Myocyte (in vitro differentiated cells): ENCODE data around the gene UBP1. TPM values are rescaled to one million over a fixed set of nuclear protein-coding genes. Genes with fewer than 3 reads are reported as not detected.
"Not testable (repeated sequence)": the region's sequence is repeated elsewhere in the genome, so short reads cannot be mapped to it uniquely, and the experiment has no call there.

ENCODE experiments used
- DNase-seq: peaks from one replicate; pipeline ENCODE4 v3.0.0-alpha.2; 2012; ENCODE audit warnings: low read depth
- total RNA-seq: library from RNA; depleted of rRNA; stranded (reverse); fragments of >200 nt; gene quantifications from 2 replicates; pipeline ENCODE4 v1.2.3, GENCODE V29; 2014

UBP1 gene
- total RNA-seq, 1 donor from 2014 or later = 24.3 TPM

DNA sequence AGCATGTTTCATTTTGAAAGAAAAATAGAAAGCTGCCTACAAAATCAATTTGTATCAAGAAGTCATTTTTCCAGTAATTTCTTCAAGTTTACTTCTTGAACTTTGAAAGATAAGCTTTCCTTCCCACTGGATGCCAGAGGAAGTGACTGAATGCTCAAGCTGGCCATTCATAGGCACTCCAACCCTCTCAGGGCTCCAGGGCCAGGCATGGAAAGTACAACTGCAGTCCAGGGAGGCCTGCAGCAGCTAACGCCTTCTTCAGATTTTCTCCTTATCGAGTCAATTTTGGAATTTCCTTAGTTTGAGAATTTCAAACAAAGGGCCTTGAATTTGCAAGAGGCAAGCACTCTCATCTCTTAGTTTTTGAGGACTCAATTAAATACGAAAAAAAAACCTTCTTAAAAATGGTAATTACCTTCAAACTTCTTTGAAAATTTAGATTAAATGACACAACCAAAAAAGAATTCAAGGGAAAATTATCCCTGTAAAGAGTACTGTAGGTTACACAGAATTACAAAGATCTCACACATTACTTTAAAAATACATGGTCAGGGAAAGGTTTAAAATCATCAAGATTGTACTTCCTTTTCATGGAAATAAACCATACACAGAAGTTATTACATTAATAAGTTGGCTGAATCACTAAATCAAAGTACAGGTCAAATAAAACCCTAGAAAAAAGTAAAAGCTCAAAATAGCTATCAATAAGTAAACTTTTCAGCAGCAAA, 2.5 kb downstream of the UBP1 start:
- peak; percentile 51 for DNase-seq

DNA sequence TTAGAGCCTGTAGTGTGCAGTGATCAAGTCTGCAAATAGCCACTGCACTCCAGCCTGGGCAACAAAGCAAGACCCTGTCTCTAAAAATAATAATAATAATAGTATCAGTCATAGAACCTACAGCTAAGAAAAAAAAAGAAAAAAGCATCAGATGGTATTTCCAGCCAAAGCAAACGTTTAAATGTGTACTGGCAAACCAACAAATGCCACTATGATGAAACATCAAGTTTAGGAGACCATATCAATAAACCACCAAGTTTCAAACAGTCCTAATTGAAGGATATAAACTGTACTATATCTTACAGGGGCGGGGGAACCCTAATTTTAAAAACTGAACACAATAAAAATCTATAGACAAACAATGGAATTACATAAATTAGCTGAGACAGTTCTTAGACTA, 6.4 kb downstream of the UBP1 start:
- DNase-seq = no peak

DNA sequence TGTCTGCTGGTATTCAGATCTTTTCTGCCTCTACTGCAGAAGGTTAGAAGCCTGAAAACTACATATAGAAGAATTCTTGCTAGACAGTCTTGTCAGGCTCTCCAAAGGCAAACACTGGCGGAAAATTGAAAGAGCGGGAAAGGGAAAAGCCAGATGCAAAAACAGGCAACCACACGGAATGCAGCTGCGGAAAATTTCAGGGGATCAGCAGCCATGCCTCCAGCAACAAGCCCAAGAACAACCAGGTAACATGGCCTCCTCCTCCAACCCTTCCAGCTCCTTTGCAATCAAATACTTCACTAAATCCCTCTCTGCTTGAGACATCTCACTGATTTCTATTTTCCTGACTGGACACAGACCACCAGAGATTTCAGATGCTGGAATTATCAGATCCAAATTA, 9.6 kb downstream of the UBP1 start:
- DNase-seq = no peak

DNA sequence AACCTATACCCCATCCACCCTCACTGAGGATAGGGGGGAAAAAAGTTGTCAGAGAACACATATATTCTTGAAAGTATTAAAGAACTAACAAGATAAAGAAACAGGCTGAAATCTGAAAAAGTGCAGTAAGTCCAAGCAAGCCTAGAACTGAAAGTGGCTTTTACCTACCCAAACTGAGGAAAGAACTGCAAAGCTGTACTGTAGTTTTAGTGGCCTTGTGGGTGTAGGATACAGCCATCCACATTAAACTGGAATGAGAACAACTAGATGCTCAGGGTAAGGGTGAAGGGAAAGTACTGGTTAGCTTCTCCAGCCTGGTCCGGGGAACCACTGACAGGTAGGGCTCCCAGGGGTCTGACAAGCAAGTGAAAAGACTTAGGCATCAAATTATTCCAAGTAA, 10.1 kb downstream of the UBP1 start:
- DNase-seq = no peak

DNA sequence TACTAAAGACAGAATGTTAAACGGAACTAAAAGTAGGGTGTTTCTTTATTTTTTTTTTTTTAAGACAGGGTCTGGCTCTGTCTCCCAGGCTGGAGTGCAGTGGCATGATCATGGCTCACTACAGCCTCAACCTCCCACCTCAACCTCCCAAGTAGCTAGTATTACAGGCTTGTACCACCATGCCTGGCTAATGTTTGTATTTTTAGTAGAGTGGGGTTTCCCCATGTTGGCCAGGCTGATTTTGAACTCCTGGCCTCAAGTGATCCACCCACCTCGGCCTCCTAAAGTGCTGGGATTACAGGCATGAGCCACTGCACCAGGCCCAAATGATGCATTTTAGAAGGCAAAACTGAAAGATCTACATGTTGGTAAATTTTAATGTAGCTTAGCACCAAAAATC, 10.9 kb downstream of the UBP1 start:
- not testable (repeated sequence) for DNase-seq

DNA sequence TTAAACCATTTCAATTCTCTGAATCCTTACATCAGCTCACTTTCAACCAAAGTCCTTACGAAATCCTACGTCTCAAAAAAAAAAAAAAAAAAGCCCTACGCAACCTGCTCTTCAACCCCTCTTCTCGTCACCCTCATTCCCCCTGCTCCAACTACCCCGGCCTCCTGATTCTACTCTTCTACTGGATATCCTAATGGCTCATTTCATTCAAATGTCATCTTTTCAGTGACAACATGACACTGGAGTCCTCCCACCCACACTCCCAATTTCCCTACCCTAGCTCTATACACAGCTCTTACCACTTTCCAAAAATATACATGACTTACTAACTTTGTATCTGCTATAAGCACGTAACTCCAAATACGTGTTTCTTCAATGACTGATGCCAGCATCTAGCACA, 11.5 kb downstream of the UBP1 start:
- DNase-seq = no peak

DNA sequence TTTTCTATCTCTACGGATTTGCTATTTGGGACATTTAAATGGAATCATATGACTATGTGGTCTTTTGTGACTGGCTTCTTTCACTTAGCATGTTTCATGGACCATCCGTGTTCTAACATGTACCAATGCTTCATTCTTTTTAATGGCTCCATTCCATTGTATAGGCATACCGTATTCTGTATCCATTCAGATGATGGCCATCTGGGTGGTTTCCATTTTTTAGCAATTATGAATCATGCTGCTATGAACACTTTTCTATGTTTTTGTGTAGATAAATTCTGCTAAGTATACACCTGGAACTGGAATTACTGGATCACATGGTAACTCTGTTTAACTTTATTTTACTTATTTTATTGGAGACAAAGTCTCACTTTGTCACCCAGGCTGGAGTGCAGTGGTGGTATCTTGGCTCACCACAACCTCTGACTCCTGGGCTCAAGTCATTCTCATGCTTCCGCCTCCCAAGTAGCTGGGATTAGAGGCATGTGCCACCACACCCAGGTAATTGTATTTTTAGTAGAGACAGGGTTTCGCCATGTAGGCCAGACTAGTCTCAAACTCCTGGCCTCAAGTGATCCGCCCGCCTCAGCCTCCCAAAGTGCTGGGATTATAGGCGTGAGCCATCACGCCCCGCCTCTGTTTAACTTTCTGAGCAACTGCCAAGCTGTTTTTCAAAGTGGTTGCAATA, 13.4 kb downstream of the UBP1 start:
- DNase-seq = peak; percentile 15

DNA sequence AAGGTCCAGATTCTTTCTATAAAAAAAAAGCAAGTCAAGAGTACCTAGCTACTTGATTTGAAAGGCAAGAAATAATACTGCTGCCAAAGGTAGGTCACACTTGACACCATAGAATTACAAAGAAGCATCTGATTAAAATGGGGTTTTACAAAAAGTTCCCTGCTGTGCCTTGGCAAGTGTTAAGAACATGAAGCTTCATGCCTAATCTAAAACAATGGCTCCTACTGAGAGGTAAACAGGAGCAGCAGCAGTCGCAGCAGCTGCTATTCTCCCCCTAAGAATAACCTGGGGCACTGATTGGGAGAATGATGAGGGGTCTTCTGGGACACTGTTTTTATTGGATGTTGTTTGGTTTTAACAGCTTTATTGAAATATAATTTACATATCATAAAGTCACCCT, 14.1 kb downstream of the UBP1 start:
- DNase-seq = no peak

DNA sequence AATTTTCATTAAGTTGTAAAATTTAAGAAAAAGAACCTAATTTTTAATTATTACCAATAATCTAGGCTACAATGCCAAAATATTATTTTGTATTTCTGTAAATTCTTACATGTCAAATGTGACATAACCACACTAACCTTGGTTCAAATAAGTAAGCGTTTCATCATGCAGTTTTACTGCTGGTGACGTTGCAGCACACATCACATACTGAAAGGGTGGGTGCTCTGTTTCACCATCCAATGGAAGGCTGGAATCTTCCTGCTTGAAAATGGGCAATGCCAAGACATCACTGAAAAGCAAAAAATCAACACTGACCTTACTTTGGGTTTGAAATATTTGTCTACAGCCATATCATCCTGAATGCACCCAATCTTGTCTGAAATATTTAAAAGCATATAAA, 14.8 kb downstream of the UBP1 start:
- no peak for DNase-seq

DNA sequence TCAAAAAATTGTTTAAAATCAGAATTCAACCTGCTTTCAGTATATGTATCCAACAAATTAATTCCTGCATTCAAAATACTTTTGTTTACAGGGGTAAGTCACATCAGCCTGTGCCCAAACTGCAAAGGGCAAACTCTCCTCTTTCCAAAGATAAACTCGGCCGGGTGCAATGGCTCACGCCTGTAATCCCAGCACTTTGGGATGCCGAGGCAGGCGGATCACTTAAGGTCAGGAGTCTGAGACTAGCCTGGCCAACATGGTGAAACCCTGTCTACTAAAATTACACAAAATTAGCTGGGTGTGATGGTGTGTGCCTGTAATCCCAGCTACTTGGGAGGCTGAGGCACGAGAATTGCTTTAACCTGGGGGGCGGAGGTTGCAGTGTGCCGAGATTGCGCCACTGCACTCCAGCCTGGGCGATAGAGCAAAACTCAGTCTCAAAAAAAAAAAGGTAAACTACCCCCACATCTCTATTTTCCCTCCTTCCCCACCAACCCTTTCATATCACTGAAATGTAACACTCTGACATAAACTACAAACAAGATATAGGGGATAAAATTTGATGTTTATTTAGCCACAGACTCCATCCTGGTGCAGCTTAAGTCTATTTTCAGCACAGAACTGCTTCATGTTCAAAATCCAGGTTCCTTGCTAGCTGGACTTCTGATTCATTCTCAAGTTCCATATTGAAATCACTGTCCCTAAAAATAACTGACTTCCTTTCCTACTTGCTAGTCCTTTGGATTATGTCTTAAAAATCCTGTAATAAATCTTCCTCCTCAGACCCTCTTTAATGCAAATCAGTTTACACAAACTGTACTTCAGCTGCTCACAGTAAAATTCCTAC, 15.4 kb downstream of the UBP1 start:
- DNase-seq = peak; percentile 40

DNA sequence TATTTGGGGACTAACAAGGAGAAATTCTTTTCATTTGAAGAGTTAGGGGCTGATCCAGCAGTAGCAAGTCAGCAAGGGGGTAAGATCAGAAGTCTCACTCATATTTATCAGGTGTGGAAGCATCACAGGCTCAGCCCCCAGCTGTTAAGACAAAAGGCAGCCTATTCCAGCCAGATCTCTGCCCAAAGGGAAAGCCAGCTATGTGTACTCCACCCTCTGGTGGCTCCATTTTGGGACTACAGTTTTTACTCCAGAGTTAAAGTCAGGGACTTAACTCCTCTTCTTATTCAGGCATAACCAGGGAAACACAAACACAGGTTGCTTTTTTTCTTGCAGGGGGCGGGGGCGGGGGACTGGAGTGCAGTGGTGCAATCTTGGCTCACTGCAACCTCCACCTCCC, 19.2 kb downstream of the UBP1 start:
- no peak for DNase-seq

DNA sequence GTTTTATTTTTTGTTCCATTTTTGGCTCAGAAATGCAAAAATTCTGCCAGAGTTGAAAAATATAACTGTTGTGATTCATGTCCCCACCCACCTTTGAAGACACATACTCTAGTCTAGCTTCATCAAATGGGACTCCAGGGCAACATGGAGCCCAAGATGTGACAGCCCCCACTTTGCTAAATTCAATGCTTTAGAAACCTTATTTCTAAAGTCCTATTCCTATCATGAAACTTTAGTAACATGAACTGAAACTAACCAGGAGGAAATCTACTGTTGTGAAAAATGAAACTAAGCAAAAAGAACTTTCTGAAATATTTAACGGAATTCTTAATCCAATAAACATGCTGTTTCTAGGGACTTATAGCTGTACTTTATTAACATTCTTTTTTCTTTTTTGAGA, 20.3 kb downstream of the UBP1 start:
- DNase-seq = no peak

DNA sequence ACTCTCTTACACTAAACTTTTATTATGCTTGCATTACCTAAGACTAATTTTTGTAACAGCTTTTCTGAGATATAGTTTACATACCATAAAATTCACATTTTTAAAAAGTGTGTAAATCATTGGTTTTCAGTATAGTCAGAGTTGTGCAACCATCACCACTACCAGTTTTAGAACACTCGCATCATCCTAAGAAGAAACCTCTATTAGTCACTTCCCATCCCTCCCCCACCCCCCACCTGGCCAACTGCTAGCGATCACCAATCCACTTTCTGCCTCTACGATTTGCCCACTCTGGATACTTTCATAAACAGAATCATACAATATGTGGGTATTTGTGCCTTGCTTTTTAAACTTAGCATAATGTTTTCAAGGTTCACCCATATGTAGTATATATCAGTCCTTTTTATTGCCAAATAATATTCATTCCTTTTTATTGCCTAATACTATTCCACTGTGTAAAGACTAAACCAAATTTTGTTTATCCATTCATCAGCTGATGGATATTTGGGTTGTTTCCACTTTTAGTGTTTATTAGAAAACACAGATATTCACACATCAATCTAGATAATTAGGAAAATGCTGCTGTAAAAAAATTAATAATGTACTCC, 23.0 kb downstream of the UBP1 start:
- no peak for DNase-seq

DNA sequence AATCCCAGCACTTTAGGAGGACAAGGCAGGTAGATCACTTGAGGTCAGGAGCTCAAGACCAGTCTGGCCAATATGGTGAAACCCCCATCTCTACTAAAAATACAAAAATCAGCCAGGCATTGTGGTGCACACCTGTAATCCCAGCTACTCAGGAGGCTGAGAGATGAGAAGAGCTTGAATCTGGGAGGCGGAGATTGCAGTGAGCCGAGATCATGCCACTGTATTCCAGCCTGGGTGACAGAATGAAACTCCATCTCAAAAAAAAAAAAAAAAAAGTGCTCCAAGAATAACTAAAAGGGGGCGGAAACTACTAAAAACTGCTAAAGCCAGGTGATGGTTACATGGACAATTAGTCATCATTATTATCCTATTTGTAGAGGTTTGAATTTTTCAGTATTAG, 29.4 kb downstream of the UBP1 start:
- not testable (repeated sequence) for DNase-seq

DNA sequence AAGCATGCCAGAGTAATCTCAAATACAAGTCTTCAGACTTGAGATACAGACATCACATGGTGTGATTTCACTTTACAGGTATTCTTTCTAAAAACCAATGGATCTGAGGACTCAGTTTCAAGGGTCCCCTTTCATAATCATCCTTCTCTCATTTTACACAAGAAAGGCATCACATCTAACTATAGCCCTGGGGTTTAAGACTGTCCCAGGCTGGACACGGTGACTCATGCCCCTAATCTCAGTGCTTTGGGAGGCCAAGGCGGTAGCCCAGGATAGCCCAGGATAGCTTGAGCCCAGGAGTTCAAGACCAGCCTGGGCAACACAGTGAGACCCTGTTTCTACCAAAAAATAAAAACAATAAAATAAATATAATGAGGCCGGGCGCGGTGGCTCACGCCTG, 36.4 kb downstream of the UBP1 start:
- peak; percentile 14 for DNase-seq

DNA sequence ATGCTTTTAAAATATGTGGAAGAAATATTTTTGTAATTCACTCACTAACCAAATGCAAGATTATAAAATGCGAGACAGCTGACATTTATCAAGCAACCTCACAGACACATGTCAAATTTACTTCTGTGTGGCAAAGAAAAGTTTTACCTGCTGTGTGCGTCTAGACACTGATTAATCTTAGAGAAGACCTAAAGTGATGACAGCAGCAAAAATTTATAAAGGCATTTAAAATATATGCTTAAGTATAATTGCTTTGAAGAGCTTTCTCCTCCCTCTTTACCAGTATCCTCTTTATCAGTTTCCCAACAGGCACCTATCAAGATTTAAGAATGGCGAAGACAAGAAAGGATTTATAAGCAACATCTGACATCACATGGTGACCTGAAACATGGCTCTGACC, 37.3 kb downstream of the UBP1 start:
- no peak for DNase-seq

DNA sequence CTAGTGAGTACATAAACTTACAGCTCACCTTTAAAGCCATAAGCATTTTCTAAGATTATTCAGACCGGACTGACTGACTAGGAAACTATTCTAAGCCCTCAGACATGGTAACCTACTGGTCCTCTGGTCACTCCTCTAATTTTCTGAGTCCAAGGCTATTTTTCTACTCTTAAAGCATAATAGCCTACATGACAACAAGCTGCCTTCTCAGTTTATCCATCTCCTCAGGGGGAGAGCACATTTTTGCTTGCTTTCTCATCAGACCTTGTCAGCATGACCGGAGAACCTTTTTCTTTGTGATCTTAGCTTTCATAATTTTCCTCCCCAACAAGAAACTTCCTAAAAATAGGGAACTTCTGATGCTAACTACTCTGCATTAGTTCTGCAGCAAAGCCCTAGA, 38.4 kb downstream of the UBP1 start:
- DNase-seq = no peak

DNA sequence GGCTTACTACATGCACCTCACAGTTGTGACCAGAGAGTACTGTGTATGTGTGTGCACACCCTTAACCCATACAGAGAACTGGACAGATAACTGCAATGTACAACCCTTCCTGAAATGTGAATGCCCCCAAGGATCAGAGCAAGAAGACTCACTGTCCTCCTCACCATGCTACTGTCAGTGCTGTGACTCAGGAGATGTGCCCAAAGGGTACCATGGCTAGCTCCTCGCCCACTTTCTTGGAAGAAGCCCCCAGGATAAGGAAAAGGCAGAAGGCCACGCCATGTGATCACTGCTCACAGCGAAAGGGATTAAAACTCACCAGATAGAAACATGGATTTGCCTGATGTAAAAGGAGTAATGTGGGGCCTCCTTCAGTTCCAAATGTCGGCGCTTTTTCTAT, 41.8 kb downstream of the UBP1 start:
- DNase-seq = no peak

DNA sequence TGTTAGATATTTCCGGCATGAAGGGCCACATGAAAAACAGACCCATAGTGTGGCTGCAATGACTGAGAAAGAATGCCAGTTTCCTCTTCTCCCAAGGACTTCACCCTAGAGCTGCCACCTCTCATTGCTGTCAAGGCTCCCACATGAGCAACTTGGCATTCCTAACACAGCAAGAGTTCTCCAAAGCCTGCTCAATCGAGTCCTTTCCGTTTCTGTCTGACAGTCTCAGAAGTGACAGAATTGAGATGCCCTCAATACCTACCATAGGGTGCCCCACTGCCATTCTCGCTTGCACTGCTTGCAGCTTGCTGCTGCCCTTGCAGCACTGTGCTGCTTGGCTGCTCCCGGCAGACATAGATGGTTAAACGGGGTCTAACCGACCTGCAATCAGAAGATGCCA, 44.3 kb downstream of the UBP1 start:
- DNase-seq = no peak

DNA sequence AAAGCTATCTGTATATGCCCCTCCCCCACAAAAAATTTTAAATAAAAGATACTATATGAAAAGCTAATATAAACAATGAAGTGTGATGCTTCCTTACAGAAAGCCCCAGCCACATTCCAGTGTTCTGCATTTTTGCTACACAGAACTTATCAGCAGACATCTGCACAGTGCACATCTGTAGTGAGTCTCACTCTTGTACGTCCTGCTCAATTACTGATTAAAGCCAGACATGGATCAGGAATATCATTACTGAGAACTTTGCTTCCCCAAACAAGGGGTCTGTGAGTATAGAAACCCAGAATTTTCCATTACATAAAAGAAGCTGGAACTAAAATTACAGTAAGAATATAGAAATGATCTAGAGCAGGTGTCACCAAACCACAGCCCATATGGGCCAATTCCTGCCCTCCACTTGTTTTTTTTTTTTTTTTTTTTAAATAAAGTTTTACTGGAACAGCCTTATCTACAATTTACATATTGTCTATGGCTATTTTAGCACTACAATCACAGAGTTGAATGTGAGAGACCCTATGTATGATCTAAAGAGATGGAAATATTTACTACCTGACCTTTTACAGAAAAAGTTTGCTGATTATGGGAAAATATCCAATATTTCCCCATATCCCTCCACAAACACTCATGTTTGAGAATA, 45.7 kb downstream of the UBP1 start:
- DNase-seq = no peak

DNA sequence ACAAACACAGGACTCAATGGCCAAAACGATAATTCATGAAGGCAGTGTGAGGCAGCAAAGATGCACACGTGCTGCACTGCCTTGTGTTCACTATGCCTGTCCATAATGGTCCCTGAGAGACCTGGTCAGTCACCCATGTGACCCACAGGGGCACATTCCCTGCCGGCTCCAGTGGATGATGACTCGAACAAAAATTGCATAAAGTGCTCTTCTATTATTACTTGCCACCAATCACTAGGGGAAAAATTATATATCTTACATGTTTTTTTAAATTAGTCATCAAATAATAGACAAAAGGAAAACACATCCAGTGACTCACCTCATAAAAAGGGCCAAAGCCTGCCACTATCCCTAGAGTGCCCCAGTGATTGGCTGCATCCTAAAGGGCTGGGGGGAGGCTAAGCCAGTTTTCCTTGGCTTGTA, 47.5 kb downstream of the UBP1 start:
- peak; percentile 64 for DNase-seq
